ENCODE results near the gene CUTC.

CUTC gene

GRCh38 chr10:99784727-99785441, 52.9 kb downstream of the CUTC start:
- FAIRE-seq: no peak

DNA sequence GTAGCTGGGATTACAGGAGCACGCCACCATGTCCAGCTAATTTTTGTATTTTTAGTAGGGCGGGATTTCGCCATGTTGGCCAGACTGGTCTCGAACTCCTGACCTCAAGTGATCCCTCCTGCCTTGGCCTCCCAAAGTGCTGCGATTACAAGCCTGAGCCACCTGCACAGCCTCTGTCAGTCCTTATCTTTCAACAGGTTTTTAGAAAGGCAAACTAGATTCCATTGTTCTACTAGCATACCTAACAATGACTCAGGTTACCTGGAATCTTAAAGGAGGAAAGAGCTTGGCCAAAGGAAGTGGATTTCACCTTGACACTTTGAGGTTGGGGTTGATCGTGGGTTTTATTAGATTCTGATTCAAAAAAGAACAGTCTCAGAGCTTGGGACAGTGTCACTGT, 53.6 kb downstream of the CUTC start:
- no peak for FAIRE-seq

- no peak for FAIRE-seq
Measured at GRCh38 chr10:99787311-99787710, 55.3 kb downstream of the CUTC start.

DNA sequence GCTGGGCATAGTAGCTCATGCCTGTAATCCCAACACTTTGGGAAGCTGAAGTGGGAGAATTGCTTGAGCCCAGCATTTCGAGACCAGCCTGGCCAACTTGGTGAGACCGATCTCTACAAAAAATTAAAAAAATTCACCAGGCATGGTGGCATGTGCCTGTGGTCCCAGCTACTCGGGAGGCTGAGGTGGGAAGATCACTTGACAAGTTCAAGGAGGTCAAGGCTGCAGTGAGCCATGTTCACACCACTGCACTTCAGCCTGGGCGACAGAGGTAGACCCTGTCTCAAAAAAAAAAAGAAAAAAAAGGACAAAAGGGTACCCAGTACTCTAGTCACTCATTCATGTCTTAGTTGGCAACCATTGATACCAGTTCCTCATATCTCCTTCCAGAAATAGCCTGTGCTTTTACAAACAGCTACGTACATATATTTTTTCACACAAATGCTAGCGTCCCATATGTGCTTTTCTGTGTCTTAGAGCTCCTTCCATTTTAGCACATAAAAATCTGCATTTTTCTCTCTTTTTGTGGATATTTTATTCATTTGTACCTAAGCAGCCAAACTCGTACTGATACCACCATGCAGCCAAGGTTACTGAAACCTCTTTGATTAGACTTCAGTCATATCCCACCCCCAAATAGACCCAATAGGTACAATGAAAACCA, 55.9 kb downstream of the CUTC start:
- FAIRE-seq: no peak

DNA sequence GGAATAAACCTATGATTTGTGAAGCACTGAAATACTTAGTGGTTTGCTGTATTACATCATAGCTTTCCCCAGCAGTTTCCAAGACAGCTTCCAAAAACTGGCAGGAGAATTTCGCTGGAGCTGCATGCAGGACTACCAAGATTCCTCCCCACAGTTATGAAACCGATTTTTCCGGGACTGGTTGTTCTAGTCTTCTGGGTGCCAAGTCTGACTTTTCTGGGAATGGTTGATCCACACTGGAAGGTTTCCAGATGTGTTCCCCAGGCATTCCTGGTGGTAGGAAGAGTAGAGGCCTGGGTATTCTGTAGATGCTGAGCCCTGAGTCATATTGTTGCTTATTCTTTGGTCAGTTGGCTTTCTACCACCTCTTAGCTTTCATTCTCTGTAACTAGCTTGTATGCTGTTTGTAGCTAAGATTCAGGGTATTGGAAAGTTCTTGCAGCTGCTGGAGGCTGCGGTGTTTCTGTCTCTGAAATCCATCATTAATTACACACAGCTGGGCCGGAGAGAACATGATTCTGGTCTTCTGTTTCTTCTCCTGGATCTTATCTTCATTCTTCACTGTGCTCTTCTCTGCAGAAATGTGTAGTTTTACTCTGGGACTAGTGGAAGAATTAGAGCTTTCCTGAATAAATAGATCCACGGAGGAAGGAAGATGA, 56.7 kb downstream of the CUTC start:
- no peak for FAIRE-seq

GRCh38 chr10:99791831-99792230, 59.8 kb downstream of the CUTC start:
- no peak for FAIRE-seq

GRCh38 chr10:99793819-99794218, 61.8 kb downstream of the CUTC start:
- no peak for FAIRE-seq

GRCh38 chr10:99796928-99797327, 64.9 kb downstream of the CUTC start:
- no peak for FAIRE-seq

DNA sequence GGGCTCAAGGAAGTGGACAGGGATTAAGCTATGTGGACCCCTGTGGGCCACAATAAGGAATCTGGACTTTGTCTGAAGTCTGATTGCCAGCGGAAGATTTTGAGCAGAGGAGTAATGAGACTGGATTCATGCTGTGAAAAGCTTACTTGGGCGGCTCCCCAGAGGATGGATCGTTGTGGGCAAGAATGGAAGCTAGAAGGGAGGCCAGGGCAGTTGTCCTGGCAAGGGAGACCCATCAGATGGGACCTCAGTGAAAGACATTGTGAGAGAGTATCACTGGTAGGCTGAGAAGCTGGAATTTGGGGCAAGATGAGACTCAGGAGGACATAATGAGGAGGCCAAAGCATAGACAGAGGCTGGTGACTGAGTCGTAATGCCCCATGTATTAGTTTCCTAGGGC, 66.0 kb downstream of the CUTC start:
- FAIRE-seq: no peak

GRCh38 chr10:99798920-99799319, 66.9 kb downstream of the CUTC start:
- no peak for FAIRE-seq

GRCh38 chr10:99799613-99800012, 67.6 kb downstream of the CUTC start:
- no peak for FAIRE-seq

GRCh38 chr10:99804471-99804870, 72.4 kb downstream of the CUTC start:
- FAIRE-seq: no peak

DNA sequence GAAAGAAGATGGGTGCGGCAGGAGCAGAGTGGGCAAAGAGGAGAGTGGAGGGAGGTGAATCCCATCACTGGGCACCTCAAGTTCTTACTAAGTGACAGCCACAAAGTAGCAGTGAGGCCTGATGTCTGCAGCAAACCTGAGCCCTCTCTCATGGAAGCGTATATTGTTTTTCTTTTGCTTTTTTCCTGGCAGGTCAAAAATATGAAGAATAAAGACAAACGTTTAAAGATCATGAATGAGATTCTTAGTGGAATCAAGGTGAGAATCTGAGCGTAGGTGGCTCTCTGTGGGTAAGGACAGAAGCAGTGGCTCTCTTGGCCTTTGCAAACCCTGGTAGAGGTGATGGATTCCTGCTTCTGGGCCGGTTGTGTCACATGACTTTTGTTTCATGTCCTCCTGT, 73.2 kb downstream of the CUTC start:
- FAIRE-seq: no peak
